GM19397 (cell line): Measurements from ENCODE around the gene SPTBN4.
"Not testable (repeated sequence)": the region's sequence is repeated elsewhere in the genome, so short reads cannot be mapped to it uniquely, and the experiment has no call there.

Experiments
- ATAC-seq: cut with Tn5 transposase; IDR thresholded peaks from one replicate; pipeline ENCODE4 v1.9.1; 2021; ENCODE audit warnings: mild to moderate bottlenecking, moderate library complexity; ENCODE audit not compliant: unreplicated experiment

Gene SPTBN4

GRCh38 chr19:40583283-40583682 is 116.5 kb downstream of the SPTBN4 start:
- no peak for ATAC-seq

GRCh38 chr19:40584007-40584406 is 117.2 kb downstream of the SPTBN4 start:
- ATAC-seq, result no peak

GRCh38 chr19:40585241-40585981 is 118.6 kb downstream of the SPTBN4 start:
- no peak for ATAC-seq

GRCh38 chr19:40585982-40586422 is 119.2 kb downstream of the SPTBN4 start:
- ATAC-seq, result no peak

- no peak for ATAC-seq
Measured at GRCh38 chr19:40586611-40587010, 119.8 kb downstream of the SPTBN4 start.

- ATAC-seq, result no peak
Measured at GRCh38 chr19:40588110-40588854, 121.5 kb downstream of the SPTBN4 start.

- no peak for ATAC-seq
Measured at GRCh38 chr19:40588926-40589569, 122.2 kb downstream of the SPTBN4 start.

GRCh38 chr19:40589591-40590429 is 123.0 kb downstream of the SPTBN4 start:
- no peak for ATAC-seq

GRCh38 chr19:40590464-40591265 is 123.9 kb downstream of the SPTBN4 start:
- ATAC-seq, result no peak

- ATAC-seq, result not testable (repeated sequence)
Measured at GRCh38 chr19:40591724-40592123, 124.9 kb downstream of the SPTBN4 start.

GRCh38 chr19:40592170-40592569 is 125.4 kb downstream of the SPTBN4 start:
- ATAC-seq, result no peak

GRCh38 chr19:40594255-40594654 is 127.5 kb downstream of the SPTBN4 start:
- ATAC-seq, result no peak

- no peak for ATAC-seq
Measured at GRCh38 chr19:40594657-40595091, 127.9 kb downstream of the SPTBN4 start.

- ATAC-seq, result no peak
Measured at GRCh38 chr19:40596608-40597328, 130.0 kb downstream of the SPTBN4 start.

GRCh38 chr19:40597329-40597838 is 130.6 kb downstream of the SPTBN4 start:
- ATAC-seq, result no peak

GRCh38 chr19:40598121-40598917 is 131.5 kb downstream of the SPTBN4 start:
- no peak for ATAC-seq

GRCh38 chr19:40598918-40599307 is 132.1 kb downstream of the SPTBN4 start:
- no peak for ATAC-seq

- ATAC-seq, result no peak
Measured at GRCh38 chr19:40599331-40599901, 132.6 kb downstream of the SPTBN4 start.
